IMR-90 (cell line): ENCODE results near the gene DPYSL5. TPM values are rescaled to one million over a fixed set of nuclear protein-coding genes. Genes with fewer than 3 reads are reported as not detected.

Experiments used
- ATAC-seq: fragments of 200-7000 bp; cut with Tn5 transposase; 2 replicates; pipeline ENCODE4 v1.9.1; 2020; ENCODE audit warnings: low read depth, mild to moderate bottlenecking, moderate library complexity
- BruUV-seq: library from RNA; stranded (reverse); fragments of 400-500 nt; replicated peaks from 2 replicates; lab custom pipeline; 2021; lab: Mats Ljungman, UMichigan
- CTCF ChIA-PET: fragments of 300-600 bp; formaldehyde crosslinking; extraction: SDS; loops from one replicate; lab custom pipeline; 2021; ENCODE audit warnings: antibody characterized with exemption; lab: Yijun Ruan, JAX
- POLR2A ChIA-PET: fragments of 300-600 bp; sonication (Branson Sonifier 250); formaldehyde crosslinking; loops from one replicate; lab custom pipeline; 2022; ENCODE audit warnings: antibody characterized with exemption; ENCODE audit not compliant: unreplicated experiment; lab: Charles Lee
- DNase-seq: peaks from one replicate; pipeline ENCODE4 v3.0.0; 2013
- H2AFZ ChIP-seq: replicated peaks from 2 replicates; pipeline ENCODE3; 2013; ENCODE audit warnings: low read length, mild to moderate bottlenecking; ENCODE audit not compliant: poor library complexity
- H2AK5ac ChIP-seq: 2 replicates; pipeline ENCODE4 v1.6.1; 2013; ENCODE audit warnings: low read depth, low read length, inconsistent platforms
- H2AK9ac ChIP-seq: replicated peaks from 2 replicates; pipeline ENCODE3; 2013; ENCODE audit warnings: mild to moderate bottlenecking, low read depth, low read length, moderate library complexity; ENCODE audit not compliant: poor library complexity
- H2BK120ac ChIP-seq: 2 replicates; pipeline ENCODE4 v1.6.1; 2013; ENCODE audit warnings: low read depth, low read length, inconsistent platforms
- H2BK15ac ChIP-seq: 3 replicates; pipeline ENCODE4 v1.6.1; 2013; ENCODE audit warnings: low read depth, low read length, inconsistent platforms
- H2BK20ac ChIP-seq: 2 replicates; pipeline ENCODE4 v1.6.1; 2013; ENCODE audit warnings: low read depth, mild to moderate bottlenecking, inconsistent platforms, low read length, moderate library complexity
- H2BK5ac ChIP-seq: 2 replicates; pipeline ENCODE4 v1.6.1; 2013; ENCODE audit warnings: mild to moderate bottlenecking, low read depth, low read length, inconsistent platforms; ENCODE audit not compliant: poor library complexity, severe bottlenecking
- H3K14ac ChIP-seq: replicated peaks from 2 replicates; pipeline ENCODE4 v1.6.1; 2013; ENCODE audit warnings: low read depth, low read length, inconsistent platforms
- H3K18ac ChIP-seq: 2 replicates; pipeline ENCODE4 v1.6.1; 2013; ENCODE audit warnings: low read depth, low read length, control low read depth
- H3K23ac ChIP-seq: 2 replicates; pipeline ENCODE4 v1.6.1; 2013; ENCODE audit warnings: low read depth, low read length, inconsistent platforms
- H3K27ac ChIP-seq: 2 replicates; pipeline ENCODE4 v1.5.1; 2013; ENCODE audit warnings: mild to moderate bottlenecking, control low read depth, low read length; ENCODE audit not compliant: insufficient read depth
- H3K27me3 ChIP-seq: 2 replicates; pipeline ENCODE4 v1.6.1; 2013; ENCODE audit warnings: low read length; ENCODE audit not compliant: control insufficient read depth, insufficient read depth
- H3K36me3 ChIP-seq: 2 replicates; pipeline ENCODE4 v1.6.1; 2013; ENCODE audit warnings: low read length, mixed read lengths; ENCODE audit not compliant: control insufficient read depth, insufficient read depth
- H3K4ac ChIP-seq: 2 replicates; pipeline ENCODE4 v1.6.1; 2013; ENCODE audit warnings: low read depth, low read length, inconsistent platforms
- H3K4me1 ChIP-seq: 2 replicates; pipeline ENCODE4 v1.6.1; 2013; ENCODE audit warnings: low read length, mixed read lengths; ENCODE audit not compliant: control insufficient read depth, insufficient read depth
- H3K4me2 ChIP-seq: 2 replicates; pipeline ENCODE4 v1.6.1; 2013; ENCODE audit warnings: low read depth, mild to moderate bottlenecking, control low read depth, low read length, moderate library complexity
- H3K4me3 ChIP-seq: 2 replicates; pipeline ENCODE4 v1.5.1; 2013; ENCODE audit warnings: low read depth, mild to moderate bottlenecking, control low read depth, low read length, moderate library complexity; ENCODE audit not compliant: insufficient read depth
- H3K56ac ChIP-seq: 2 replicates; pipeline ENCODE4 v1.6.1; 2013; ENCODE audit warnings: low read length, inconsistent platforms; ENCODE audit not compliant: insufficient read depth; ENCODE audit errors: extremely low read depth
- H3K79me1 ChIP-seq, 2 experiments: 2 replicates each; pipeline ENCODE4 v1.6.1; 2013; ENCODE audit warnings: low read length in 2 of 2, inconsistent platforms in 1 of 2, low read depth in 1 of 2
- H3K9ac ChIP-seq: 2 replicates; pipeline ENCODE4 v1.6.1; 2013; ENCODE audit warnings: low read depth, low read length, control low read depth
- H3K9me1 ChIP-seq: 2 replicates; pipeline ENCODE4 v1.6.1; 2013; ENCODE audit warnings: low read length, inconsistent platforms; ENCODE audit not compliant: insufficient read depth
- H3K9me3 ChIP-seq: 2 replicates; pipeline ENCODE4 v1.6.1; 2013; ENCODE audit warnings: low read length; ENCODE audit not compliant: control insufficient read depth, insufficient read depth
- H4K20me1 ChIP-seq: 2 replicates; pipeline ENCODE4 v1.6.1; 2013; ENCODE audit warnings: low read length, inconsistent platforms; ENCODE audit not compliant: insufficient read depth
- H4K5ac ChIP-seq: 2 replicates; pipeline ENCODE4 v1.6.1; 2013; ENCODE audit warnings: mild to moderate bottlenecking, low read depth, low read length, control low read depth
- H4K8ac ChIP-seq, 2 experiments: 2 replicates each; pipeline ENCODE4 v1.6.1; 2013; ENCODE audit warnings: low read depth in 2 of 2, low read length in 2 of 2, control low read depth in 1 of 2, inconsistent platforms in 1 of 2
- H4K91ac ChIP-seq: 2 replicates; pipeline ENCODE4 v1.6.1; 2013; ENCODE audit warnings: low read depth, low read length, inconsistent platforms; ENCODE audit not compliant: insufficient read depth
- ELK1 ChIP-seq: fragments of 150-350 bp; IDR thresholded peaks from 2 replicates; pipeline ENCODE4 v1.6.1; 2016; ENCODE audit warnings: low read depth, mild to moderate bottlenecking, low read length, moderate library complexity, borderline replicate concordance
- MXI1 ChIP-seq: IDR thresholded peaks from 2 replicates; pipeline ENCODE4 v1.6.1; 2012; ENCODE audit warnings: low read depth, mild to moderate bottlenecking, low read length, moderate library complexity, borderline replicate concordance
- WGBS, 2 experiments: methylation state at CpG; one replicate each; pipeline versions ENCODE4 v1.1.5 to v1.1.7; 2013; ENCODE audit warnings: missing lambda C conversion rate in 2 of 2; ENCODE audit not compliant: insufficient read length in 1 of 2; ENCODE audit errors: extremely low coverage in 2 of 2; 5-methylcytosine and 5-hydroxymethylcytosine counted together
- dilution Hi-C: fragments of 300-500 bp; cut with HindIII; formaldehyde crosslinking; loops from one replicate; pipeline ENCODE4 v1.14.3; 2018; ENCODE audit warnings: low sequenced_read_pairs; ENCODE audit not compliant: unreplicated experiment
- in situ Hi-C: fragments of 300-500 bp; cut with MboI; formaldehyde crosslinking; loops from 3 replicates; pipeline ENCODE4 v1.14.3; 2019; ENCODE audit warnings: low sequenced_read_pairs, inconsistent platforms, mixed read lengths
- intact Hi-C: fragments of 100-400 bp; cut with micrococcal nuclease; formaldehyde crosslinking; loops from 2 replicates; pipeline ENCODE4 v1.10.0; 2022
- polyA plus RNA-seq, 3 experiments: library from polyadenylated mRNA; depleted of rRNA; stranded (reverse); fragments of >200 nt; gene quantifications; 2 replicates each; pipeline ENCODE4 v1.2.3, GENCODE V29; 2012; ENCODE audit warnings: low replicate concordance in 1 of 3
- total RNA-seq: library from RNA; depleted of rRNA; stranded (reverse); fragments of >200 nt; gene quantifications from 2 replicates; pipeline ENCODE4 v1.2.3, GENCODE V29; 2012

DPYSL5 gene
- total and polyA plus RNA-seq, 2 of the 4 experiments (the other 2 are of a cell fraction), result not detected

GRCh38 chr2:26876260-26876659, 28.3 kb downstream of the DPYSL5 start:
- POLR2A ChIA-PET, result no interaction called here
- H2BK15ac ChIP-seq, result no peak overlapping the region

More at GRCh38 chr2:26876260-26876659, 28.3 kb downstream of the DPYSL5 start:
- Histone ChIP-seq H3K56ac (no peak overlapping the region), H3K27ac (no peak overlapping the region), H3K18ac (no peak overlapping the region), H2AK9ac (no peak overlapping the region), H2AK5ac (no peak overlapping the region), H3K14ac (no peak overlapping the region), H3K79me1 (no peaks in the 10 kb centered on the region), H3K27me3 (peaks cover 34% of the 10 kb centered on the region), H2BK20ac (no peak overlapping the region), H3K9me3 (no peaks in the 10 kb centered on the region), H3K36me3 (no peaks in the 10 kb centered on the region), H3K4me1 (no peaks in the 10 kb centered on the region), H4K91ac (no peak overlapping the region), H3K9me1 (0 out of 2 replicates have a peak, but pooled peaks cover 6% of the 10 kb centered on the region), H3K9ac (no peak overlapping the region), H3K4ac (no peak overlapping the region), H2AFZ (no peak overlapping the region), H3K4me3 (no peak overlapping the region), H3K23ac (no peak overlapping the region), H3K4me2 (no peak overlapping the region), H4K5ac (no peak overlapping the region), H4K20me1 (no peaks in the 10 kb centered on the region), H2BK120ac (no peak overlapping the region), H2BK5ac (no peak overlapping the region), H4K8ac (no peak overlapping the region)
- intact Hi-C loops, result no loop called here
- dilution Hi-C loops, result no loop called here
- no TSS peak for BruUV-seq
- in situ Hi-C loops, result no loop called here
- 80% methylated on average over 1 of the region's 7 CpGs; no CpG with 5 or more reads in 1 of the 2 experiments for WGBS, 2 experiments
- ATAC-seq (no peak), DNase-seq (no peak)
- no peak for TF ChIP-seq MXI1
- TF ChIP-seq ELK1, result no peak
- CTCF ChIA-PET, result no interaction called here
